H1 (cell line): ENCODE results near the gene ZNF45. TPM values are rescaled to one million over a fixed set of nuclear protein-coding genes. Genes with fewer than 3 reads are reported as not detected.

Experiments
- CHD2 ChIP-seq: IDR thresholded peaks from 2 replicates; pipeline ENCODE4 v1.6.1; 2012; ENCODE audit warnings: low read length, improper control_type of control experiment
- EGR1 ChIP-seq: IDR thresholded peaks from 2 replicates; pipeline ENCODE4 v1.6.1; 2011; ENCODE audit warnings: low read depth, low read length, borderline replicate concordance
- GABPA ChIP-seq: IDR thresholded peaks from 2 replicates; pipeline ENCODE4 v1.6.1; 2011; ENCODE audit warnings: mild to moderate bottlenecking, low read length, moderate library complexity, borderline replicate concordance; ENCODE audit not compliant: insufficient read depth
- HDAC2 ChIP-seq, 2 experiments: fragments of 300-600 bp in 1 of 2; sonication (generic) in 1 of 2; IDR thresholded peaks; 2 replicates each; pipeline ENCODE4 v1.6.1; 2011 to 2012; ENCODE audit warnings: low read depth in 2 of 2, low read length in 2 of 2, mild to moderate bottlenecking in 2 of 2, moderate library complexity in 2 of 2, borderline replicate concordance in 1 of 2, inconsistent platforms in 1 of 2
- PHF8 ChIP-seq: fragments of 200-600 bp; sonication (generic); conservative IDR thresholded peaks from 2 replicates; pipeline ENCODE4 v1.7.1; 2012; ENCODE audit warnings: low read depth, mild to moderate bottlenecking, inconsistent platforms, low read length, moderate library complexity
- POLR2A ChIP-seq, 2 experiments: IDR thresholded peaks; 1 replicate in 1 of 2; 2 replicates in 1 of 2; pipeline ENCODE4 v1.6.1; 2011; ENCODE audit warnings: low read depth in 2 of 2, low read length in 2 of 2, mild to moderate bottlenecking in 2 of 2; ENCODE audit errors: control extremely low read depth in 1 of 2
- RAD21 ChIP-seq, 2 experiments: IDR thresholded peaks in 1 of 2; conservative IDR thresholded peaks in 1 of 2; 2 replicates each; pipeline ENCODE4 v1.6.1; 2011; ENCODE audit warnings: low read depth in 2 of 2, low read length in 2 of 2, improper control_type of control experiment in 1 of 2, inconsistent platforms in 1 of 2, mild to moderate bottlenecking in 1 of 2, moderate library complexity in 1 of 2
- SIN3A ChIP-seq, 2 experiments: IDR thresholded peaks in 1 of 2; conservative IDR thresholded peaks in 1 of 2; 2 replicates each; pipeline ENCODE4 v1.6.1; 2011 to 2012; ENCODE audit warnings: low read length in 2 of 2, improper control_type of control experiment in 1 of 2, low read depth in 1 of 2, mild to moderate bottlenecking in 1 of 2
- polyA plus RNA-seq, 7 experiments: library from polyadenylated mRNA; depleted of rRNA in 3 of 7; stranded (reverse) in 5 of 7; unstranded in 2 of 7; fragments of >200 nt in 5 of 7; fragments of 200-250 nt in 2 of 7; gene quantifications; 1 replicate in 5 of 7; 2 replicates in 1 of 7; 4 replicates in 1 of 7; pipeline versions ENCODE4 v1.2.1 to v1.2.3, GENCODE V29; 2011 to 2013; ENCODE audit warnings: missing spikeins in 2 of 7, mixed read lengths in 2 of 7
- total RNA-seq: library from RNA; stranded (reverse); fragmentation: NEBNext Ultra II Directional; extraction: Animal tissue kit (Norgen Biotek cat#: 25700); gene quantifications from 2 replicates; pipeline ENCODE4 v1.2.1, GENCODE V29; 2021
- TF ChIP-seq, protein P1 (sequence below): fragments of 300-600 bp; sonication (generic); IDR thresholded peaks from 2 replicates; pipeline ENCODE4 v1.7.1; 2012; ENCODE audit warnings: low read length, moderate library complexity, mild to moderate bottlenecking, inconsistent platforms; ENCODE audit not compliant: insufficient replicate concordance

ZNF45 gene
- total and polyA plus RNA-seq, 2 of the 8 experiments (the other 6 are each of a cell fraction or from before 2014, with no cell fraction given): 4.6 to 16.2 TPM

DNA sequence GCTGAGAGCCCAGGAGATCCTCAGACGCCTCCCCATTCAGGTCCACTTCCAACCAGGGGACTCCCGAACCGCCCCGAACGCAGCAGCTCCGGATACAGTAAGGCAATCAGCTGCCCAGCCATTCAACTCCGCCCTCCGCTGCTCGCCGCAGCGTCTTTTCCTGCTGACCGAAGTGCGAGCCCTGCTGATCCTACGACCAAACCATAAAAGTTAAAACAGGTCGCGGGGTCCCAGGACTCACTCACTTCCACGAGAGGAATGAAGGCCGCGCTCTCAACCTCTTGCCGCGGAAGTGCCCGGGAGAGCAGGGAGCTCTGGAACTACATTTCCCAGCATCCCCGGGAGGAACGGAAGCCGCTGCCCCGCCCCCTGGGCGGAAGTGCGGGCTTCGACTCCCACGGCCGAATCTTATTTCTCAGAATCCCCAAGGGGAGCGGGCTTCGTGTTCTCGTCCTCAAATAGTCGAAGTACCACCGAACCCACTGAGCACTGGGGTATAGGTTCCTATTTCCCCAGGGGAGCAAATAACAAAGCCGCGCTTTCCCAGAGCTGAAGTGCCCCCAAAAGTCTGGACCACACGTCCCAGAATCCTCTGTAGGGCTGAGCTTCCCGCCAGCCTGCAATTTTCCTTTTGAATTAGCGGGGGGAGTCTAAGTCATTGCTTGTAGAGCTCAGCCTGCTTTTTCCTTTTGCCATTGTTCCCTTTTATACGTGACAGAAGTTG lies at the start of gene ZNF45 (continued):
- TF ChIP-seq, protein P1, sequence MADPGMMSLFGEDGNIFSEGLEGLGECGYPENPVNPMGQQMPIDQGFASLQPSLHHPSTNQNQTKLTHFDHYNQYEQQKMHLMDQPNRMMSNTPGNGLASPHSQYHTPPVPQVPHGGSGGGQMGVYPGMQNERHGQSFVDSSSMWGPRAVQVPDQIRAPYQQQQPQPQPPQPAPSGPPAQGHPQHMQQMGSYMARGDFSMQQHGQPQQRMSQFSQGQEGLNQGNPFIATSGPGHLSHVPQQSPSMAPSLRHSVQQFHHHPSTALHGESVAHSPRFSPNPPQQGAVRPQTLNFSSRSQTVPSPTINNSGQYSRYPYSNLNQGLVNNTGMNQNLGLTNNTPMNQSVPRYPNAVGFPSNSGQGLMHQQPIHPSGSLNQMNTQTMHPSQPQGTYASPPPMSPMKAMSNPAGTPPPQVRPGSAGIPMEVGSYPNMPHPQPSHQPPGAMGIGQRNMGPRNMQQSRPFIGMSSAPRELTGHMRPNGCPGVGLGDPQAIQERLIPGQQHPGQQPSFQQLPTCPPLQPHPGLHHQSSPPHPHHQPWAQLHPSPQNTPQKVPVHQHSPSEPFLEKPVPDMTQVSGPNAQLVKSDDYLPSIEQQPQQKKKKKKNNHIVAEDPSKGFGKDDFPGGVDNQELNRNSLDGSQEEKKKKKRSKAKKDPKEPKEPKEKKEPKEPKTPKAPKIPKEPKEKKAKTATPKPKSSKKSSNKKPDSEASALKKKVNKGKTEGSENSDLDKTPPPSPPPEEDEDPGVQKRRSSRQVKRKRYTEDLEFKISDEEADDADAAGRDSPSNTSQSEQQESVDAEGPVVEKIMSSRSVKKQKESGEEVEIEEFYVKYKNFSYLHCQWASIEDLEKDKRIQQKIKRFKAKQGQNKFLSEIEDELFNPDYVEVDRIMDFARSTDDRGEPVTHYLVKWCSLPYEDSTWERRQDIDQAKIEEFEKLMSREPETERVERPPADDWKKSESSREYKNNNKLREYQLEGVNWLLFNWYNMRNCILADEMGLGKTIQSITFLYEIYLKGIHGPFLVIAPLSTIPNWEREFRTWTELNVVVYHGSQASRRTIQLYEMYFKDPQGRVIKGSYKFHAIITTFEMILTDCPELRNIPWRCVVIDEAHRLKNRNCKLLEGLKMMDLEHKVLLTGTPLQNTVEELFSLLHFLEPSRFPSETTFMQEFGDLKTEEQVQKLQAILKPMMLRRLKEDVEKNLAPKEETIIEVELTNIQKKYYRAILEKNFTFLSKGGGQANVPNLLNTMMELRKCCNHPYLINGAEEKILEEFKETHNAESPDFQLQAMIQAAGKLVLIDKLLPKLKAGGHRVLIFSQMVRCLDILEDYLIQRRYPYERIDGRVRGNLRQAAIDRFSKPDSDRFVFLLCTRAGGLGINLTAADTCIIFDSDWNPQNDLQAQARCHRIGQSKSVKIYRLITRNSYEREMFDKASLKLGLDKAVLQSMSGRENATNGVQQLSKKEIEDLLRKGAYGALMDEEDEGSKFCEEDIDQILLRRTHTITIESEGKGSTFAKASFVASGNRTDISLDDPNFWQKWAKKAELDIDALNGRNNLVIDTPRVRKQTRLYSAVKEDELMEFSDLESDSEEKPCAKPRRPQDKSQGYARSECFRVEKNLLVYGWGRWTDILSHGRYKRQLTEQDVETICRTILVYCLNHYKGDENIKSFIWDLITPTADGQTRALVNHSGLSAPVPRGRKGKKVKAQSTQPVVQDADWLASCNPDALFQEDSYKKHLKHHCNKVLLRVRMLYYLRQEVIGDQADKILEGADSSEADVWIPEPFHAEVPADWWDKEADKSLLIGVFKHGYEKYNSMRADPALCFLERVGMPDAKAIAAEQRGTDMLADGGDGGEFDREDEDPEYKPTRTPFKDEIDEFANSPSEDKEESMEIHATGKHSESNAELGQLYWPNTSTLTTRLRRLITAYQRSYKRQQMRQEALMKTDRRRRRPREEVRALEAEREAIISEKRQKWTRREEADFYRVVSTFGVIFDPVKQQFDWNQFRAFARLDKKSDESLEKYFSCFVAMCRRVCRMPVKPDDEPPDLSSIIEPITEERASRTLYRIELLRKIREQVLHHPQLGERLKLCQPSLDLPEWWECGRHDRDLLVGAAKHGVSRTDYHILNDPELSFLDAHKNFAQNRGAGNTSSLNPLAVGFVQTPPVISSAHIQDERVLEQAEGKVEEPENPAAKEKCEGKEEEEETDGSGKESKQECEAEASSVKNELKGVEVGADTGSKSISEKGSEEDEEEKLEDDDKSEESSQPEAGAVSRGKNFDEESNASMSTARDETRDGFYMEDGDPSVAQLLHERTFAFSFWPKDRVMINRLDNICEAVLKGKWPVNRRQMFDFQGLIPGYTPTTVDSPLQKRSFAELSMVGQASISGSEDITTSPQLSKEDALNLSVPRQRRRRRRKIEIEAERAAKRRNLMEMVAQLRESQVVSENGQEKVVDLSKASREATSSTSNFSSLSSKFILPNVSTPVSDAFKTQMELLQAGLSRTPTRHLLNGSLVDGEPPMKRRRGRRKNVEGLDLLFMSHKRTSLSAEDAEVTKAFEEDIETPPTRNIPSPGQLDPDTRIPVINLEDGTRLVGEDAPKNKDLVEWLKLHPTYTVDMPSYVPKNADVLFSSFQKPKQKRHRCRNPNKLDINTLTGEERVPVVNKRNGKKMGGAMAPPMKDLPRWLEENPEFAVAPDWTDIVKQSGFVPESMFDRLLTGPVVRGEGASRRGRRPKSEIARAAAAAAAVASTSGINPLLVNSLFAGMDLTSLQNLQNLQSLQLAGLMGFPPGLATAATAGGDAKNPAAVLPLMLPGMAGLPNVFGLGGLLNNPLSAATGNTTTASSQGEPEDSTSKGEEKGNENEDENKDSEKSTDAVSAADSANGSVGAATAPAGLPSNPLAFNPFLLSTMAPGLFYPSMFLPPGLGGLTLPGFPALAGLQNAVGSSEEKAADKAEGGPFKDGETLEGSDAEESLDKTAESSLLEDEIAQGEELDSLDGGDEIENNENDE: no peak
- TF ChIP-seq CHD2 (no peak), POLR2A (IDR thresholded peaks at IDR 0.05; ENCODE audit: control extremely low read depth in 1 of 2, low read depth in 2 of 2, low read length in 2 of 2) (peak in 1 of 2 experiments; percentile 45; a peak in 1 of 3 replicates), SIN3A (conservative IDR thresholded peaks at IDR 0.05 in 1 of 2, IDR thresholded peaks at IDR 0.05 in 1 of 2; ENCODE audit: low read depth in 1 of 2, low read length in 2 of 2) (peak in 1 of 2 experiments; percentile 51; a peak in 1 of 4 replicates), GABPA (peak; percentile 94), HDAC2 (IDR thresholded peaks at IDR 0.05; ENCODE audit: borderline replicate concordance in 1 of 2, low read depth in 2 of 2, low read length in 2 of 2) (0 out of 4 replicates have a peak, but pooled peaks of 1 of the 2 experiments have one; percentile 74), EGR1 (0 out of 2 replicates have a peak, but pooled peaks have one; percentile 26), RAD21 (IDR thresholded peaks at IDR 0.05 in 1 of 2, conservative IDR thresholded peaks at IDR 0.05 in 1 of 2; ENCODE audit: low read depth in 2 of 2, low read length in 2 of 2) (no peak; a peak in 1 of 4 replicates), PHF8 (peak; percentile 68)
